ENCODE data around the gene WASF2.
"Not testable (repeated sequence)": the region's sequence is repeated elsewhere in the genome, so short reads cannot be mapped to it uniquely, and the experiment has no call there.

WASF2 gene

GRCh38 chr1:27409669-27410068 is 80.3 kb downstream of the WASF2 start:
- no peak for DNase-seq (ENCODE audit: low spot score)

GRCh38 chr1:27408151-27408550 is 81.8 kb downstream of the WASF2 start:
- TF ChIP-seq CTCF (IDR thresholded peaks at IDR 0.05; ENCODE audit: extremely low read depth, missing control alignments), result no peak

More at GRCh38 chr1:27409669-27410068, 80.3 kb downstream of the WASF2 start:
- no peak for TF ChIP-seq CTCF (IDR thresholded peaks at IDR 0.05; ENCODE audit: extremely low read depth, missing control alignments)

GRCh38 chr1:27406791-27407190 is 83.2 kb downstream of the WASF2 start:
- not testable (repeated sequence) for DNase-seq (ENCODE audit: low spot score)

More at GRCh38 chr1:27408151-27408550, 81.8 kb downstream of the WASF2 start:
- DNase-seq (ENCODE audit: low spot score), result no peak

GRCh38 chr1:27406362-27406680 is 83.6 kb downstream of the WASF2 start:
- no peak for TF ChIP-seq CTCF (IDR thresholded peaks at IDR 0.05; ENCODE audit: extremely low read depth, missing control alignments)
- DNase-seq (ENCODE audit: low spot score), result no peak

GRCh38 chr1:27405598-27406361 is 84.2 kb downstream of the WASF2 start:
- not testable (repeated sequence) for DNase-seq (ENCODE audit: low spot score)

- no peak for TF ChIP-seq CTCF (IDR thresholded peaks at IDR 0.05; ENCODE audit: extremely low read depth, missing control alignments)
- DNase-seq (ENCODE audit: low spot score), result no peak
Observed at GRCh38 chr1:27405074-27405473, 84.9 kb downstream of the WASF2 start.

- DNase-seq (ENCODE audit: low spot score), result no peak
- TF ChIP-seq CTCF (IDR thresholded peaks at IDR 0.05; ENCODE audit: extremely low read depth, missing control alignments), result no peak
Observed at GRCh38 chr1:27403931-27404330, 86.0 kb downstream of the WASF2 start.

- DNase-seq (ENCODE audit: low spot score), result peak; percentile 52
- peak; percentile 21 for TF ChIP-seq CTCF (IDR thresholded peaks at IDR 0.05; ENCODE audit: extremely low read depth, missing control alignments)
Observed at GRCh38 chr1:27403065-27403726, 86.8 kb downstream of the WASF2 start.

Data from GM20000 (cell line).